HG03521 (cell line): Measurements from ENCODE around the gene DNAJC1.

Experiments used
- ATAC-seq: cut with Tn5 transposase; IDR thresholded peaks from one replicate; pipeline ENCODE4 v1.9.1; 2021; ENCODE audit warnings: mild to moderate bottlenecking, moderate library complexity; ENCODE audit not compliant: unreplicated experiment

The DNAJC1 gene

GRCh38 chr10:21771219-21771618 lies 232.3 kb downstream of the DNAJC1 start:
- no peak for ATAC-seq

GRCh38 chr10:21769041-21769440 lies 234.5 kb downstream of the DNAJC1 start:
- ATAC-seq = no peak

GRCh38 chr10:21764466-21765189 lies 238.9 kb downstream of the DNAJC1 start:
- no peak for ATAC-seq

GRCh38 chr10:21760332-21760731 lies 243.2 kb downstream of the DNAJC1 start:
- ATAC-seq = no peak

- ATAC-seq = no peak
These were observed 244.3 kb downstream of the DNAJC1 start for GRCh38 chr10:21759232-21759631.

GRCh38 chr10:21758696-21759095 lies 244.8 kb downstream of the DNAJC1 start:
- ATAC-seq = no peak

- no peak for ATAC-seq
These were observed 245.3 kb downstream of the DNAJC1 start for GRCh38 chr10:21758239-21758638.

GRCh38 chr10:21757185-21757901 lies 246.2 kb downstream of the DNAJC1 start:
- no peak for ATAC-seq

GRCh38 chr10:21756707-21757106 lies 246.8 kb downstream of the DNAJC1 start:
- ATAC-seq = no peak

GRCh38 chr10:21754410-21755011 lies 249.0 kb downstream of the DNAJC1 start:
- no peak for ATAC-seq

GRCh38 chr10:21753497-21754270 lies 249.8 kb downstream of the DNAJC1 start:
- ATAC-seq = no peak

- ATAC-seq = no peak
These were observed 251.9 kb downstream of the DNAJC1 start for GRCh38 chr10:21751341-21752310.

- no peak for ATAC-seq
These were observed 253.1 kb downstream of the DNAJC1 start for GRCh38 chr10:21750424-21750823.

GRCh38 chr10:21749788-21750187 lies 253.7 kb downstream of the DNAJC1 start:
- ATAC-seq = no peak

- ATAC-seq = no peak
These were observed 255.7 kb downstream of the DNAJC1 start for GRCh38 chr10:21747809-21748208.

GRCh38 chr10:21746118-21746517 lies 257.4 kb downstream of the DNAJC1 start:
- ATAC-seq = no peak

GRCh38 chr10:21744223-21744622 lies 259.3 kb downstream of the DNAJC1 start:
- no peak for ATAC-seq

GRCh38 chr10:21742740-21743412 lies 260.7 kb downstream of the DNAJC1 start:
- ATAC-seq = no peak

- no peak for ATAC-seq
These were observed 262.5 kb downstream of the DNAJC1 start for GRCh38 chr10:21740989-21741388.

- no peak for ATAC-seq
These were observed 266.4 kb downstream of the DNAJC1 start for GRCh38 chr10:21737106-21737505.
